ENCODE data around the gene H2BK1.

Gene H2BK1

GRCh38 chr7:151204383-151205032 lies 5.8 kb downstream of the H2BK1 start:
- no peak for DNase-seq (ENCODE audit: low read depth)

DNA sequence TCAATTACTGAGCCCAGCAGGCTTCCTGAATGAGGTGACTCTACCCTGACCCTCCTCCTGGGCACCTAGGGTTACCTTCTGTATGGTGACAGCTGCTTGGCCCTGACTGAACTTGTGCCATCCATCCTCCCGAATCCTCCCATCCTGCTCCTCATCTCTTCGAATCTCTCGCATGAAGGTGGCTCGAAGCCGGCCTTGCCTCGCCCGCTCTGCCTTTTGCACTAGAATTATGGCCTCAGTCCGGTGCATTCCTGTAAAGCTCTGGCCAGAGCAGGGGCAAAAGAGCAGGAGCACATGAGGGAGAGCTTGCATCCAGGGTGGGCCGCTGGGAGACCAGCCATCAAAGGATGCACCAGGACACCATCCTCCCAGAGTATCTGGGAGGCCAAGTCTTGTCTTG lies 7.5 kb downstream of the H2BK1 start:
- DNase-seq (ENCODE audit: low read depth): no peak

- DNase-seq (ENCODE audit: low read depth): no peak
Measured at GRCh38 chr7:151201751-151202150, 8.5 kb downstream of the H2BK1 start.

GRCh38 chr7:151201344-151201743 lies 8.9 kb downstream of the H2BK1 start:
- no peak for DNase-seq (ENCODE audit: low read depth)

DNA sequence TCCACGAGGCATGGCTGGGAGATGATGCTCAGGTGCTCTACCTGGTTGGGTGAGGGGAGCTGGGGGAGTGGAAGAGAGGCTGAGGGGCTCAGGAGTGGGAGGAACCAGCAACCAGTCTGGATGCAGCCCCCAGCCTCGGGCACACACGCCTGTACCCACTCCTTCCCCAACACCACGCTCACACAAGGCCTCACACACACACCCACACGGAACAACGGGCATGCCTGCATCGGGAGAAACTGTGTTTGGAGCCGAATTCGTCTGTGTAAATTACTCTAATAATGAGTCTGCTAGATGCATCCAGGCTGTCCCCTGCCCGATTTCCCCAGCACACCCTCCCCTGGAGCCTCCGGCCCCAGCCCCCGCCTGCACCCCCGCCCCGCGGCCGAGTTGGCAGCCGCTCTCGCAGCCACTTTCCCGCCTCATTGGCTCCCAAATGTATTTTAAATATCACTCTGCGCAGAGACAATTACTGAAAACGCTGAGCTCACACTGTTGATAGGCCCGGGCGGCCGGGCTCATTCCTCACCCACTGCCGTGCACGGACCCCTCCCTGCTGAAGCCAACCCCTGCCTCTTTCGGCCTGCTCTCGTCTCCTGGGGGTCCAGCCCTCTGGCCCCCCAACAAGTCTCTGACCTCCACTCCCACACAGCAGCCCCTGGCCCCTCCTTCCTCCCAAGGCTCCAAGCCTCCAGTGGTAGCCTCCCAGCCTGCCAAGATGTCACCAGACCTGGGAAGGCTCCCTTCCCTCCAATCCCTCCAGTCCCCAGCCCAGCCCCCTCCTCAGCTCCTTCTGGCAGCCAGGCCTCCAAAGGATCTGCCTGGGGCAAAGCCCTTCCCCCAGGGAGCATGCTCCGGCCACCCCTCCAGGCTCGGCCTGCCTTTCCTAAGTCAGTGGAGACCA lies 11.1 kb downstream of the H2BK1 start:
- DNase-seq (ENCODE audit: low read depth): no peak

- no peak for DNase-seq (ENCODE audit: low read depth)
Measured at GRCh38 chr7:151197932-151198331, 12.4 kb downstream of the H2BK1 start.

- DNase-seq (ENCODE audit: low read depth): no peak
Measured at GRCh38 chr7:151195616-151196450, 14.5 kb downstream of the H2BK1 start.

DNA sequence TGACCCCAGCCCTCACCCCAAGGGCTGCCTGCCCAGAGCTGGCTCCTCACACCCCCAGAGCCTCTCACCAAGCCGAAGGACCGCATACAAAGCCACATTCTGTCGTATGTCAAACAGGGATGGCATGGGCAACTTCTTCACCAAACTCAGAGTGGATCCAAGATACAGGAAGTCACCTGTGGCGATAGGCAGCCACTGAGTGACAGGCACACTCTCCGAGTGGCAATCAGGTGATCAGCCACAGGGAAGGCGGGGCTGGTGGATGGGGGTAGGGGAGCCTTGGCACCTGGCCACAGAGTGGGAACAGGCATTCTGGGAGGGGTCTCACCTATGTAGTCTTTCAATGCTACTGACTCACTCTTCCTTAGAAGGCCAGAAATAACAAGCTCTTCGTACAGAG lies 16.1 kb downstream of the H2BK1 start:
- DNase-seq (ENCODE audit: low read depth): no peak

- DNase-seq (ENCODE audit: low read depth): no peak
Measured at GRCh38 chr7:151193203-151193978, 16.9 kb downstream of the H2BK1 start.

- DNase-seq (ENCODE audit: low read depth): no peak
Measured at GRCh38 chr7:151192002-151192539, 18.2 kb downstream of the H2BK1 start.

DNA sequence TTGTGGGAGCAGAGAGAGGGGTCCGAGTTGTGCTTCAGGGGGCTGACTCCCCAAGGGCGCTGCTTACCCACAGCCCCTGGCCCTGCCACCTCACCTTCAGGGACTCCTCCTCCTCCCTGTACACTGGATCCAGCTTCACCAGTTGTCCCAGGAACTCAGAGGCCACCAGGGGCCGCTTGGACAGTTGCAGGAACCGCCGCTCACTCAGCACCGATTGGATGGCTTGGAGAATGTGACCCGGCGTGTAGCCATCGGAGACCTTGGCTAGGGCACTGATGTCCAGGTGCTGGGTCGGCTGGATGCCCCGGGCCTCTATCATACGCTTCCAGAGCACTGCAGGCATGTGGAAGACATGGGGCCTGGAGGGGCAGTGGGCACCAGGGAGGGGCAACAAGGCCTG lies 18.7 kb downstream of the H2BK1 start:
- DNase-seq (ENCODE audit: low read depth): no peak

DNA sequence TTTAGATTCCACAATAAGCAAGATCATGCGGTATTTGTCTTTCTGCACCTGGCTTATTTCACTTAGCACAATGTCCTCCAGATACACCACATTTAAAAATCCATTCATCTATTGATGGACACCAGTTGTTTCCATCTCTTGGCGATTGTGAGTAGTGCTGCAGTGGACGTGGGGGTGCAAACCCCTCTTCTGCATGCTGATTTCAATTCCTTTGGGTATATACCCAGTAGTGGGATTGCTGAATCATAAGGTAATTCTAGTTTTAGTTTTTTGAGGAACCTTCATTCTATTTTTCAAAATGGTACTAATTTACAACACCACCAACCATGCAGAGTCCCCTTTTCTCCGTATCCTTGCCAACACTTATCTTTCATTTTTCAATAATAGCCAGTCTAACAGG lies 21.2 kb downstream of the H2BK1 start:
- no peak for DNase-seq (ENCODE audit: low read depth)

DNA sequence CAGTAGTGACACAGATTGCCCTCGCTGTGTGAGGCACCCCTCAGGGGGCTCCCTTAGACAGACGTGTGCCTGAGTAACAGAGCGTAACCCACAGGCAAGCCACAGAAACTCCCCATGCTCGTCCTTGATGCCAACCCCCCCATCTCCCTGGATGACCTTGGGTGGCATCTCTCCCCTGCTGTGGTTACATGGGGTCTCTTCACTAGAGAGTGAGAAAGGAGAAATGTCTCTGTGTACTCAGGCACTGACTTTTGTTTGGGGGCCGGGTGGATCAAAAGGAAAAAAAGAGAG lies 22.1 kb downstream of the H2BK1 start:
- no peak for DNase-seq (ENCODE audit: low read depth)

GRCh38 chr7:151187409-151188251 lies 22.7 kb downstream of the H2BK1 start:
- no peak for DNase-seq (ENCODE audit: low read depth)

DNA sequence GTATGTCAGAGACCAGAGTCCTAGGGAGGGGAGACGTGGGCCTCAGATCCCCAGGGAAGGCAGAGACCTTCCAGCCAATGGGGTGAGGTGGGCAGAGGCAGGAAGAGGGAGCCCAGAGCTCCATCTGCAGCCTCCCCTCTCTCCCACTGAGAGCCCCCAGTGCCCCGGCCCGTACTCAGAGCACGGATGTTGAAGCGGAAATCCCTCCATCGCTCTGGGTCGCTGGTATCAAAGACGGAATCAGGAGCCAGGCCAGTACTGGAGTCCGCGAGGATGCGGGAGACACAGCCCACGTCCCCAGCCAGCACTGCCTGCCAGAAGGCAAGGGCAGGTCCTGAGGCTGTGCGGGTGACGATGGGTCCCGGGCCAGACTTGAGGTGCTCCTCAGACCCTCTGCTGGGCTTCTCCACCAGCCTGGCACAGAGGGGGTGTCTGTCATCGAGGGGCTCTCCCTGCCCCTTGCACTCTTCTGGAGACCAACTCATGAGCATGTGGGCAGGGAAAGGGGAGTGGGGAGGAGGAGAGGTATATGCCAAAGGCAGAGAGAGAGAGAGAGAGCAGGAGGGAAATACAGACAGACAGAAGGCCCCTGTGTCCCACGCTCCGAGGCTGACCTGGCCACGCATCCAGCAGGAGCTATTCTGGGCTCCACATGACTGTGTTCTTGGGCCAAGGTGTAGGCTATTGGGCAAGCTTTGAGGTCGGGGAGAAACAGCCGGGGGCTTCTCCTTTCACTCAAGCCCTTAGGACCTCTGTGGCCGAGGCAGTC lies 23.5 kb downstream of the H2BK1 start, which contains the start of gene ASB10:
TSS of gene ASB10 (minus strand) at position 611 of the 769 bp plus-strand sequence. CDS start at position 491, 120 bp downstream.
- DNase-seq (ENCODE audit: low read depth): no peak

- no peak for DNase-seq (ENCODE audit: low read depth)
Measured at GRCh38 chr7:151185762-151186639, 24.3 kb downstream of the H2BK1 start.

DNA sequence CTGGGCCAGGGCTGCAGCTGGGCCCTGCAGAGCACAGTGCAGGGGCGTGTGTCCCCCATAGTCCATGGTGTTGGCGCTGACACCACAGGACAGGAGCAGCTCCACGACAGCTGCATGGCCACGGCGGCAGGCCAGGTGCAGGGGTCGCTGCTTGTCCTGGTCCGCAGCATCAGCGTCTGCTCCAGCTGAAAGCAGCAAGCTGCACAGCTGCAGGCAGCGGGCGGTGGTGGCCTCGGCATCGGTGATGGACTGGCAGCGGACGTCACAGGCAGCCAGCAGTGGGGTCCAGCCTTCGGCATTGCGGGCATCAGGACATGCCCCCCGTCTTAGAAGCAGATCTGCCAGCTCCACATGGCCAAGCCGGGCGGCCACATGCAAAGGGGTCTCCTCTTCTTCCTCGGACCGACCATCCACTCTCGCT lies 29.3 kb downstream of the H2BK1 start:
- DNase-seq (ENCODE audit: low read depth): no peak

GRCh38 chr7:151179946-151180345 lies 30.3 kb downstream of the H2BK1 start:
- DNase-seq (ENCODE audit: low read depth): no peak

Data from activated T-cell treated with anti-CD3 and anti-CD28 coated beads for 24 hours (primary cell).